GM20000 (cell line): ENCODE data around the gene SDK2.

Experiments used
- DNase-seq: peaks from one replicate; pipeline ENCODE4 v3.0.0; 2012; ENCODE audit warnings: low spot score
- CTCF ChIP-seq: IDR thresholded peaks from 2 replicates; pipeline ENCODE4 v1.5.1; 2012; ENCODE audit warnings: mild to moderate bottlenecking, control low read depth; ENCODE audit errors: extremely low read depth, missing control alignments

Gene SDK2

DNA sequence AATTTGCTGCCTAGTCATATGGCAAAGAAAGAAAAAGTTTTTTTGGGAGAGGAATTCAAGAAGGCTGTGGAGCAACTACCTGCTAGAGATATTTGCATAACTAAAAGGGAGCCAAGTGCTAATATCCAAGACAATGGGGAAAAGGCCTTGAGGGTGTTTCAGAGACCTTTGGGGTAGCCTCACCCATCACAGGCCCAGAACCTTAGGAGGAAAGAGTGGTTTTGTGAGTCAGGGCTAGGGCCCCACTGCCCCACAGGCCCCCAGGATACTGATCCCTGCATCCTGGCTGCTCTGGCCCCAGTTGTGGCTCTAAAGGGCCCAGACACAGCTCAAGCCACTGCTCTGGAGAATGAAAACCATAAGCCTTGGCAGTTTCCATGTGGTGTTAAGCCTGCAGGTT is 41.9 kb upstream of the SDK2 start:
- TF ChIP-seq CTCF, result no peak
- DNase-seq, result no peak

- DNase-seq, result no peak
- no peak for TF ChIP-seq CTCF
These were observed 39.9 kb upstream of the SDK2 start for GRCh38 chr17:73684183-73684582.

- no peak for TF ChIP-seq CTCF
- DNase-seq, result no peak
These were observed 39.5 kb upstream of the SDK2 start for GRCh38 chr17:73683771-73684170.

DNA sequence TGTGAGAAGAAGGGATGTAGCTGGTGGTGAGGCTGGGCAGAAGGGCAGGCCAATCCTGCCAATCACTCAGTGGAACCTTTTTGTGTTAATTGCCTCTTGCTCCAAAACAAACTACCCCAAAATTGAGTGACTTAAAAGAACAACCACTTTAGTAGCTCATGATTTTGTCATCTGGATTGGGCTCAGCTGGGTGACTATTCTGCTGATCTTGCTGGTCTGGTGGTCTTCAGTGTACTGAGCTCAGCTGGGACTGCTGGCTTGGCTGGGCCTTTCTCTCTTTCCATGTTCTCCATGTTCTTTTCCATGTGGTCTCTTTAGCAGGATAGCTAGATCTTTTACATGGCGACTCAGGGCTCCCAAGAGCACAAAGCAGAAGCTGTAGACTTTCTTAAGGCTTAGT is 37.7 kb upstream of the SDK2 start:
- TF ChIP-seq CTCF, result no peak
- DNase-seq, result no peak

- TF ChIP-seq CTCF, result no peak
- no peak for DNase-seq
These were observed 35.2 kb upstream of the SDK2 start for GRCh38 chr17:73679476-73679875.

DNA sequence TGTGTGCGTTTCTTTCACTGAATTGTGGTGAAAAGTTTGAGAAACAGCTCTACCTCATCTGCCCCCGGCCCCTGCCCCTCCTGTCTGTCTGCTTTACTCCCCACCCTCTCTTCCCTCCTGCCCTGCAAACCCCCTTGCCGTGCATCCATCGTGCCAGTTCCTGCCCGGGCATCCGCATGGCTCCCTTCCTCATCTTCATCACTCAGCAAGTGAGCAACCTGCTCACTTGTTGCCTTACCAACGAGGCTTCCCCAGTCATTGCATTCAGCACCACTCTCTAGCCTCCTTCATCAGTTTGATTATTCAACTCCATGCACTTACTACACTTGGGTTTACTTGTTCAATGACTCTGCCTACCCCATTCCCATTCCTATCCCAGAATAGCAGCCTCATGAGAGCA is 34.8 kb upstream of the SDK2 start:
- no peak for DNase-seq
- no peak for TF ChIP-seq CTCF

- no peak for TF ChIP-seq CTCF
- no peak for DNase-seq
These were observed 25.5 kb upstream of the SDK2 start for GRCh38 chr17:73669771-73670170.
